ENCODE results near the gene PTCH2. TPM values are rescaled to one million over a fixed set of nuclear protein-coding genes. Genes with fewer than 3 reads are reported as not detected.

Gene PTCH2
- total and polyA plus RNA-seq, 11 donors: 0.19 to 0.85 (median 0.37) TPM; not detected in 1

- intact Hi-C loops (cut with DNase I): no loop called here
- ATAC-seq (no peak), DNase-seq (no peak)
- 83 to 95% (median 89%) methylated on average over 5 of the region's 5 CpGs for WGBS, 4 donors
- Histone ChIP-seq H3K4me1 (peaks cover 0 to 33% (median 11%) of the 10 kb centered on the region in 12 donors), H3K27ac (no peak overlapping the region), H3K9me3 (no peaks in the 10 kb centered on the region), H3K36me3 (peaks cover 0 to 34% (median 13%) of the 10 kb centered on the region in 9 donors), H3K4me3 (no peak overlapping the region), H3K27me3 (no peaks in the 10 kb centered on the region)
- TF ChIP-seq CTCF (IDR thresholded peaks at IDR 0.05) (no peak), POLR2A (IDR thresholded peaks at IDR 0.05) (no peak)
These were observed 19.9 kb upstream of the PTCH2 start for GRCh38 chr1:44862829-44863401.

DNA sequence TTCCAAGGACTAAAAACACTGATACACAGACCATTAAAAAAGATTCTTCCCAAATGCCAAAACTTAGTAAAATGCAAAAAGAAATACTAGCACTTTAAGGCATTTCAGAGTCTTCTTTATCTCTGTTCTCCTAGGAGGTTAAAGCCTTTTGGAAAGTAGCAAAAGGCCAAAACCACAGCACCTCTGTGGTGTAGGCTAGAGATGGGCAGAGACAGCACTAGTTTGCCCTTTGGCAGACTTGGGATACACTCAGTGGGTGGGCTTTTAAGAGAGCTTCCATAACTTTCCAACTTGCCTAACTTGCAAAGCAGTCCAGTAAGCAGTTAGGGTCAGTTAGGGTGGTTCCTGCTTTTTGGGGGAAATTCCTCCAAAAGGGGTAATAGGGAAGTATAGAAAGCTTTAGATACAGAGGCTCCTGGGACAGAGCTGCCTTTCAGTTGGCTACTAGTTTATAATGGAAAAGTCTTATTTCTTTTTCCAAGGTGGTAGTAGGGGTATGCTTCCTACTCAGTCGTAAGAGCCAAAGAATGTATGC lies 17.9 kb upstream of the PTCH2 start:
- Histone ChIP-seq H3K36me3 (peaks cover 0 to 41% (median 12%) of the 10 kb centered on the region in 9 donors), H3K27me3 (no peaks in the 10 kb centered on the region), H3K9me3 (no peaks in the 10 kb centered on the region), H3K4me3 (no peak overlapping the region), H3K27ac (peak overlapping the region in 5 of 12 donors; percentile 23 to 65 (median 45)), H3K4me1 (peaks cover 0 to 33% (median 11%) of the 10 kb centered on the region in 12 donors)
- intact Hi-C loops (cut with DNase I): no loop called here
- DNase-seq (no peak), ATAC-seq (no peak)
- TF ChIP-seq POLR2A (IDR thresholded peaks at IDR 0.05) (no peak), CTCF (IDR thresholded peaks at IDR 0.05) (no peak)
- 20 to 56% (median 36%) methylated on average over 1 of the region's 1 CpG for WGBS, 4 donors

DNA sequence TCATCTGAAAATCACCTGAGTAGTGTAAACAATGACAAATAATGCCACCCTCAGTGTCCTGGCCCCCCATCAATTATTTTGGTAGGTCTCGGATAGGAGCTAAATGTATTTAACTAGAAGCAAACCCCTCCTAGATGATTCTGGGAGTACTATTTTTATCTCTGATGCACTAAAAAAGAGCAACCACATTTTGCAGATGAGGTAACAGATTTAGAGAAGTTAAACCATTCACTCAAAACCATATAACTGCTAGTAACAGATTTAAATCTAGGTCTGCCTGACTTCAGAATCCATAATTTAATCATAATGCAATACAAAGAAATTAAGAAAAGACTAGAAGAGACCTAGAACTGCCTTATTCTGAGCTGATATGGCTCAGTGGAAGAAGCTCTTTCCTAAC lies 17.3 kb upstream of the PTCH2 start:
- H3K27ac ChIP-seq: peak overlapping the region in 3 of 12 donors; percentile 45 to 65 (median 46)
- WGBS, 4 donors: 57 to 88% (median 85%) methylated on average over 1 of the region's 1 CpG
- no peak for TF ChIP-seq CTCF (IDR thresholded peaks at IDR 0.05)
- TF ChIP-seq POLR2A (IDR thresholded peaks at IDR 0.05): no peak
- no peaks in the 10 kb centered on the region for H3K9me3 ChIP-seq
- H3K36me3 ChIP-seq: peaks cover 0 to 47% (median 12%) of the 10 kb centered on the region in 9 donors
- ATAC-seq: no peak
- no peak overlapping the region for H3K4me3 ChIP-seq
- no peak for DNase-seq
- no peaks in the 10 kb centered on the region for H3K27me3 ChIP-seq
- peaks cover 0 to 33% (median 11%) of the 10 kb centered on the region in 12 donors for H3K4me1 ChIP-seq
- intact Hi-C loops (cut with DNase I): no loop called here

DNA sequence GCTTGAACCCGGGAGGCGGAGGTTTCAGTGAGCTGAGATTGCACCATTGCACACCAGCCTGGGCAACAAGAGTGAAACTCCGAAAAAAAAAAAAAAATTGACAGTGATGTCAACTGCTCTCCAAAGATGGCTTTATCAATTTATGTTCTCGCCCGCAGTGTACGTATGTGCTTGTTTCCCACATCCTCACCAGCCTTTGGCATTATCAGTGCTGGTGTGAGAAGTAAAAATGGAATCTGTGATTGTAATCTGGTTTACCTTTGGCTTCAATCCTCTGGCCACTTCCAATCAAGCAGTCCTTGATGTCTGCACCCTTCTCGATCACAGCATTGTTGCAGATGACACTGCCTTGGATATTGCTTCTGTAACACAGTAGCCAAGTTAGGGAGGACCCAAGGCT lies 14.4 kb upstream of the PTCH2 start:
- intact Hi-C loops (cut with DNase I): no loop called here
- Histone ChIP-seq H3K27ac (no peak overlapping the region), H3K4me1 (peaks cover 0 to 24% (median 11%) of the 10 kb centered on the region in 12 donors), H3K4me3 (no peak overlapping the region), H3K27me3 (no peaks in the 10 kb centered on the region), H3K36me3 (peaks cover 0 to 40% (median 12%) of the 10 kb centered on the region in 9 donors), H3K9me3 (no peaks in the 10 kb centered on the region)
- TF ChIP-seq CTCF (IDR thresholded peaks at IDR 0.05) (no peak), POLR2A (IDR thresholded peaks at IDR 0.05) (no peak)
- ATAC-seq: no peak
- 90 to 98% (median 96%) methylated on average over 7 of the region's 7 CpGs for WGBS, 4 donors
- no peak for DNase-seq
